GM23338 (cell line): Measurements from ENCODE around the gene LYZL6. TPM values are rescaled to one million over a fixed set of nuclear protein-coding genes. Genes with fewer than 3 reads are reported as not detected.

Experiments used
- ATAC-seq: fragments of 200-7000 bp; cut with Tn5 transposase; 3 replicates; pipeline ENCODE4 v1.9.1; 2020
- DNase-seq: peaks from one replicate; pipeline ENCODE4 v3.0.0-alpha.2; 2015; ENCODE audit warnings: low spot score
- H2AFZ ChIP-seq: fragments of 200-600 bp; sonication (generic); 2 replicates; pipeline ENCODE4 v1.8.0; 2016; ENCODE audit warnings: antibody characterized with exemption, mild to moderate bottlenecking, moderate library complexity
- H3F3A ChIP-seq: fragments of 200-600 bp; sonication (generic); replicated peaks from 2 replicates; pipeline ENCODE4 v1.8.0; 2017; ENCODE audit warnings: antibody characterized with exemption, mixed run types, low read depth
- H3K27ac ChIP-seq: fragments of 200-600 bp; sonication (generic); 2 replicates; pipeline ENCODE4 v1.6.1; 2016; ENCODE audit warnings: low read depth
- H3K27me3 ChIP-seq: fragments of 200-600 bp; sonication (generic); 2 replicates; pipeline ENCODE4 v1.8.0; 2016; ENCODE audit warnings: mild to moderate bottlenecking, mixed run types, moderate library complexity; ENCODE audit not compliant: insufficient read depth
- H3K36me3 ChIP-seq: fragments of 200-600 bp; sonication (generic); 2 replicates; pipeline ENCODE4 v1.8.0; 2016; ENCODE audit warnings: mild to moderate bottlenecking; ENCODE audit not compliant: insufficient read depth
- H3K4me1 ChIP-seq: fragments of 200-600 bp; sonication (generic); 2 replicates; pipeline ENCODE4 v1.8.0; 2016; ENCODE audit warnings: mild to moderate bottlenecking, moderate library complexity; ENCODE audit not compliant: insufficient read depth
- H3K4me2 ChIP-seq: fragments of 200-600 bp; sonication (generic); 2 replicates; pipeline ENCODE4 v1.7.1; 2017; ENCODE audit warnings: mixed run types
- H3K4me3 ChIP-seq: fragments of 200-600 bp; sonication (generic); 2 replicates; pipeline ENCODE4 v1.6.1; 2016; ENCODE audit warnings: mixed run types
- H3K79me2 ChIP-seq: fragments of 200-600 bp; sonication (generic); replicated peaks from 2 replicates; pipeline ENCODE4 v1.8.0; 2017; ENCODE audit warnings: mild to moderate bottlenecking; ENCODE audit not compliant: insufficient read depth
- H3K9me2 ChIP-seq: fragments of 200-600 bp; sonication (generic); 2 replicates; pipeline ENCODE4 v1.8.0; 2017; ENCODE audit not compliant: insufficient read depth
- H4K20me1 ChIP-seq: fragments of 200-600 bp; sonication (generic); replicated peaks from 2 replicates; pipeline ENCODE4 v1.8.0; 2017; ENCODE audit warnings: mild to moderate bottlenecking; ENCODE audit not compliant: insufficient read depth
- H3K27ac Mint-ChIP-seq: 2 replicates; pipeline ENCODE4 v1.8.0; 2020; ENCODE audit warnings: inconsistent platforms, mild to moderate bottlenecking, moderate library complexity, mixed read lengths
- H3K27me3 Mint-ChIP-seq: 3 replicates; pipeline ENCODE4 v1.8.0; 2022; ENCODE audit warnings: low read depth, mild to moderate bottlenecking, moderate library complexity, mixed read lengths, inconsistent platforms; ENCODE audit not compliant: insufficient read depth, poor library complexity
- H3K36me3 Mint-ChIP-seq: 3 replicates; pipeline ENCODE4 v1.8.0; 2021; ENCODE audit warnings: low read depth, mild to moderate bottlenecking, inconsistent platforms, moderate library complexity, mixed read lengths
- H3K4me1 Mint-ChIP-seq: 3 replicates; pipeline ENCODE4 v1.8.0; 2020; ENCODE audit warnings: mild to moderate bottlenecking, inconsistent platforms, mixed read lengths
- H3K4me3 Mint-ChIP-seq: 3 replicates; pipeline ENCODE4 v1.8.0; 2021; ENCODE audit warnings: moderate library complexity, mild to moderate bottlenecking, inconsistent platforms, mixed read lengths
- H3K9me3 Mint-ChIP-seq: 3 replicates; pipeline ENCODE4 v1.8.0; 2020; ENCODE audit warnings: moderate library complexity, mild to moderate bottlenecking, inconsistent platforms, mixed read lengths
- CREB1 ChIP-seq: fragments of 250-450 bp; sonication (Bioruptor Pico); IDR thresholded peaks from 2 replicates; pipeline ENCODE4 v1.5.0; 2020; ENCODE audit warnings: low read depth, mild to moderate bottlenecking, moderate library complexity
- EZH2 ChIP-seq: fragments of 200-600 bp; sonication (generic); IDR thresholded peaks from one replicate; pipeline ENCODE4 v1.8.0; 2017; ENCODE audit warnings: antibody characterized with exemption, mild to moderate bottlenecking, low read depth; ENCODE audit not compliant: unreplicated experiment
- EZH2phosphoT487 ChIP-seq: fragments of 200-600 bp; sonication (generic); IDR thresholded peaks from one replicate; pipeline ENCODE4 v1.8.1; 2018; ENCODE audit warnings: antibody characterized with exemption; ENCODE audit not compliant: unreplicated experiment
- JUNB ChIP-seq: IDR thresholded peaks from one replicate; pipeline ENCODE4 v1.6.1; 2016; ENCODE audit warnings: antibody characterized with exemption; ENCODE audit not compliant: unreplicated experiment
- NANOG ChIP-seq: IDR thresholded peaks from 2 replicates; pipeline ENCODE4 v1.6.1; 2016; ENCODE audit warnings: antibody characterized with exemption, borderline replicate concordance
- POLR2AphosphoS5 ChIP-seq: IDR thresholded peaks from 2 replicates; pipeline ENCODE4 v1.6.1; 2016; ENCODE audit warnings: antibody characterized with exemption, low read depth
- STAT1 ChIP-seq: IDR thresholded peaks from one replicate; pipeline ENCODE4 v1.6.1; 2016; ENCODE audit warnings: antibody characterized with exemption; ENCODE audit not compliant: unreplicated experiment
- ZNF114 ChIP-seq: fragments of 250-450 bp; sonication (Bioruptor Pico); IDR thresholded peaks from 2 replicates; pipeline ENCODE4 v1.5.0; 2020; ENCODE audit warnings: mild to moderate bottlenecking, moderate library complexity
- ZNF331 ChIP-seq: fragments of 250-450 bp; sonication (Bioruptor Pico); IDR thresholded peaks from 2 replicates; pipeline ENCODE4 v1.5.0; 2020; ENCODE audit warnings: low read depth, mild to moderate bottlenecking, moderate library complexity
- polyA plus RNA-seq: library from polyadenylated mRNA; unstranded; fragments of >200 nt; fragmentation: Nextera tagmentation; extraction: Ambion mirVana; gene quantifications from 2 replicates; pipeline ENCODE4 v1.2.1, GENCODE V29; 2016
- total RNA-seq: library from RNA; depleted of rRNA; stranded (reverse); fragments of >200 nt; shearing (Covaris generic); gene quantifications from 2 replicates; pipeline ENCODE4 v1.2.3, GENCODE V29; 2014
- TF ChIP-seq, protein P1 (sequence below): IDR thresholded peaks from 2 replicates; pipeline ENCODE4 v1.6.1; 2016; ENCODE audit warnings: antibody characterized with exemption
- TF ChIP-seq, protein P2 (sequence below): fragments of 250-450 bp; sonication (Bioruptor Pico); IDR thresholded peaks from 2 replicates; pipeline ENCODE4 v1.5.0; 2020; ENCODE audit warnings: mild to moderate bottlenecking, moderate library complexity
- TF ChIP-seq, protein P3 (sequence below): IDR thresholded peaks from one replicate; pipeline ENCODE4 v1.6.1; 2018; ENCODE audit warnings: antibody characterized with exemption; ENCODE audit not compliant: unreplicated experiment
- TF ChIP-seq, protein P4 (sequence below), 2 experiments: fragments of 200-600 bp in 1 of 2; sonication (generic) in 1 of 2; conservative IDR thresholded peaks; 2 replicates each; pipeline versions ENCODE4 v1.5.1 to v1.6.1; 2016 to 2017; ENCODE audit warnings: antibody characterized with exemption in 2 of 2, low read depth in 2 of 2, mild to moderate bottlenecking in 2 of 2, moderate library complexity in 1 of 2

LYZL6 gene
- total and polyA plus RNA-seq, 2 experiments from 2014 or later, result not detected

DNA sequence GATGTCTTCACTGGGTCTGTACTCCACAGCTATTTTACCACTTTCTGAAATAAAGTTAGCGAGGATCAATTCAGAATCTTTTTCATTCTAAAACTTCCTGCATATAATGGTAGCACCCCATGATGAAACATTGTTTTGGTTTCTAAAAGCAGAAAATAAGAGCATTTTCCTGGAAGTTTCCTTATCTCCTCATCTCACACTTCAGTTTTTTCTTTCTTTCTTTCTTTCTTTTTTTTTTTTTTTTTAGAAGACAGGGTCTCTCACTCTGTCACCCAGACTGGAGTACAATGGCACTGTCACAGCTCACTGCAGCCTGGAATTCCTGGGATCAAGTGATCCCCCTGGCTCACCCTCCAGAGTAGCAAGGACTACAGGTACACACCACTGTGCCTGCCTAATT lies 23.3 kb downstream of the LYZL6 start:
- no peak overlapping the region for H3K27ac ChIP-seq
- no peaks in the 10 kb centered on the region; the same call in 1 of the 2 replicates for H4K20me1 ChIP-seq
- DNase-seq (no peak), ATAC-seq (no peak)
- H3K27me3 ChIP-seq, result no peaks in the 10 kb centered on the region
- H3K79me2 ChIP-seq, result no peaks in the 10 kb centered on the region
- H3K27me3 Mint-ChIP-seq, result no peaks in the 10 kb centered on the region
- H3K9me3 Mint-ChIP-seq, result peaks cover 19% of the 10 kb centered on the region
- no peaks in the 10 kb centered on the region for H3F3A ChIP-seq
- H3K4me3 ChIP-seq, result no peak overlapping the region
- peaks cover 3% of the 10 kb centered on the region; the same call in 1 of the 3 replicates for H3K4me1 Mint-ChIP-seq
- H3K36me3 ChIP-seq, result no peaks in the 10 kb centered on the region
- no peaks in the 10 kb centered on the region for H3K4me1 ChIP-seq
- TF ChIP-seq JUNB (no peak), CREB1 (CRISPR knock-in tag) (no peak), NANOG (no peak), ZNF331 (CRISPR knock-in tag) (no peak), EZH2 (no peak), POLR2AphosphoS5 (no peak), EZH2phosphoT487 (no peak), ZNF114 (CRISPR knock-in tag) (no peak), STAT1 (no peak)
- TF ChIP-seq, protein P1, sequence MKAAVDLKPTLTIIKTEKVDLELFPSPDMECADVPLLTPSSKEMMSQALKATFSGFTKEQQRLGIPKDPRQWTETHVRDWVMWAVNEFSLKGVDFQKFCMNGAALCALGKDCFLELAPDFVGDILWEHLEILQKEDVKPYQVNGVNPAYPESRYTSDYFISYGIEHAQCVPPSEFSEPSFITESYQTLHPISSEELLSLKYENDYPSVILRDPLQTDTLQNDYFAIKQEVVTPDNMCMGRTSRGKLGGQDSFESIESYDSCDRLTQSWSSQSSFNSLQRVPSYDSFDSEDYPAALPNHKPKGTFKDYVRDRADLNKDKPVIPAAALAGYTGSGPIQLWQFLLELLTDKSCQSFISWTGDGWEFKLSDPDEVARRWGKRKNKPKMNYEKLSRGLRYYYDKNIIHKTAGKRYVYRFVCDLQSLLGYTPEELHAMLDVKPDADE, result no peak
- TF ChIP-seq, protein P2, sequence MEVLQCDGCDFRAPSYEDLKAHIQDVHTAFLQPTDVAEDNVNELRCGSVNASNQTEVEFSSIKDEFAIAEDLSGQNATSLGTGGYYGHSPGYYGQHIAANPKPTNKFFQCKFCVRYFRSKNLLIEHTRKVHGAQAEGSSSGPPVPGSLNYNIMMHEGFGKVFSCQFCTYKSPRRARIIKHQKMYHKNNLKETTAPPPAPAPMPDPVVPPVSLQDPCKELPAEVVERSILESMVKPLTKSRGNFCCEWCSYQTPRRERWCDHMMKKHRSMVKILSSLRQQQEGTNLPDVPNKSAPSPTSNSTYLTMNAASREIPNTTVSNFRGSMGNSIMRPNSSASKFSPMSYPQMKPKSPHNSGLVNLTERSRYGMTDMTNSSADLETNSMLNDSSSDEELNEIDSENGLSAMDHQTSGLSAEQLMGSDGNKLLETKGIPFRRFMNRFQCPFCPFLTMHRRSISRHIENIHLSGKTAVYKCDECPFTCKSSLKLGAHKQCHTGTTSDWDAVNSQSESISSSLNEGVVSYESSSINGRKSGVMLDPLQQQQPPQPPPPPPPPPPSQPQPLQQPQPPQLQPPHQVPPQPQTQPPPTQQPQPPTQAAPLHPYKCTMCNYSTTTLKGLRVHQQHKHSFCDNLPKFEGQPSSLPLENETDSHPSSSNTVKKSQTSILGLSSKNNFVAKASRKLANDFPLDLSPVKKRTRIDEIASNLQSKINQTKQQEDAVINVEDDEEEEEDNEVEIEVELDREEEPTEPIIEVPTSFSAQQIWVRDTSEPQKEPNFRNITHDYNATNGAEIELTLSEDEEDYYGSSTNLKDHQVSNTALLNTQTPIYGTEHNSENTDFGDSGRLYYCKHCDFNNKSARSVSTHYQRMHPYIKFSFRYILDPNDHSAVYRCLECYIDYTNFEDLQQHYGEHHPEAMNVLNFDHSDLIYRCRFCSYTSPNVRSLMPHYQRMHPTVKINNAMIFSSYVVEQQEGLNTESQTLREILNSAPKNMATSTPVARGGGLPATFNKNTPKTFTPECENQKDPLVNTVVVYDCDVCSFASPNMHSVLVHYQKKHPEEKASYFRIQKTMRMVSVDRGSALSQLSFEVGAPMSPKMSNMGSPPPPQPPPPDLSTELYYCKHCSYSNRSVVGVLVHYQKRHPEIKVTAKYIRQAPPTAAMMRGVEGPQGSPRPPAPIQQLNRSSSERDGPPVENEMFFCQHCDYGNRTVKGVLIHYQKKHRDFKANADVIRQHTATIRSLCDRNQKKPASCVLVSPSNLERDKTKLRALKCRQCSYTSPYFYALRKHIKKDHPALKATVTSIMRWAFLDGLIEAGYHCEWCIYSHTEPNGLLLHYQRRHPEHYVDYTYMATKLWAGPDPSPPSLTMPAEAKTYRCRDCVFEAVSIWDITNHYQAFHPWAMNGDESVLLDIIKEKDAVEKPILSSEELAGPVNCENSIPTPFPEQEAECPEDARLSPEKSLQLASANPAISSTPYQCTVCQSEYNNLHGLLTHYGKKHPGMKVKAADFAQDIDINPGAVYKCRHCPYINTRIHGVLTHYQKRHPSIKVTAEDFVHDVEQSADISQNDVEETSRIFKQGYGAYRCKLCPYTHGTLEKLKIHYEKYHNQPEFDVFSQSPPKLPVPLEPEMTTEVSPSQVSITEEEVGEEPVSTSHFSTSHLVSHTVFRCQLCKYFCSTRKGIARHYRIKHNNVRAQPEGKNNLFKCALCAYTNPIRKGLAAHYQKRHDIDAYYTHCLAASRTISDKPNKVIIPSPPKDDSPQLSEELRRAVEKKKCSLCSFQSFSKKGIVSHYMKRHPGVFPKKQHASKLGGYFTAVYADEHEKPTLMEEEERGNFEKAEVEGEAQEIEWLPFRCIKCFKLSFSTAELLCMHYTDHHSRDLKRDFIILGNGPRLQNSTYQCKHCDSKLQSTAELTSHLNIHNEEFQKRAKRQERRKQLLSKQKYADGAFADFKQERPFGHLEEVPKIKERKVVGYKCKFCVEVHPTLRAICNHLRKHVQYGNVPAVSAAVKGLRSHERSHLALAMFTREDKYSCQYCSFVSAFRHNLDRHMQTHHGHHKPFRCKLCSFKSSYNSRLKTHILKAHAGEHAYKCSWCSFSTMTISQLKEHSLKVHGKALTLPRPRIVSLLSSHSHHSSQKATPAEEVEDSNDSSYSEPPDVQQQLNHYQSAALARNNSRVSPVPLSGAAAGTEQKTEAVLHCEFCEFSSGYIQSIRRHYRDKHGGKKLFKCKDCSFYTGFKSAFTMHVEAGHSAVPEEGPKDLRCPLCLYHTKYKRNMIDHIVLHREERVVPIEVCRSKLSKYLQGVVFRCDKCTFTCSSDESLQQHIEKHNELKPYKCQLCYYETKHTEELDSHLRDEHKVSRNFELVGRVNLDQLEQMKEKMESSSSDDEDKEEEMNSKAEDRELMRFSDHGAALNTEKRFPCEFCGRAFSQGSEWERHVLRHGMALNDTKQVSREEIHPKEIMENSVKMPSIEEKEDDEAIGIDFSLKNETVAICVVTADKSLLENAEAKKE (CRISPR knock-in tag), result no peak
- TF ChIP-seq, protein P3, sequence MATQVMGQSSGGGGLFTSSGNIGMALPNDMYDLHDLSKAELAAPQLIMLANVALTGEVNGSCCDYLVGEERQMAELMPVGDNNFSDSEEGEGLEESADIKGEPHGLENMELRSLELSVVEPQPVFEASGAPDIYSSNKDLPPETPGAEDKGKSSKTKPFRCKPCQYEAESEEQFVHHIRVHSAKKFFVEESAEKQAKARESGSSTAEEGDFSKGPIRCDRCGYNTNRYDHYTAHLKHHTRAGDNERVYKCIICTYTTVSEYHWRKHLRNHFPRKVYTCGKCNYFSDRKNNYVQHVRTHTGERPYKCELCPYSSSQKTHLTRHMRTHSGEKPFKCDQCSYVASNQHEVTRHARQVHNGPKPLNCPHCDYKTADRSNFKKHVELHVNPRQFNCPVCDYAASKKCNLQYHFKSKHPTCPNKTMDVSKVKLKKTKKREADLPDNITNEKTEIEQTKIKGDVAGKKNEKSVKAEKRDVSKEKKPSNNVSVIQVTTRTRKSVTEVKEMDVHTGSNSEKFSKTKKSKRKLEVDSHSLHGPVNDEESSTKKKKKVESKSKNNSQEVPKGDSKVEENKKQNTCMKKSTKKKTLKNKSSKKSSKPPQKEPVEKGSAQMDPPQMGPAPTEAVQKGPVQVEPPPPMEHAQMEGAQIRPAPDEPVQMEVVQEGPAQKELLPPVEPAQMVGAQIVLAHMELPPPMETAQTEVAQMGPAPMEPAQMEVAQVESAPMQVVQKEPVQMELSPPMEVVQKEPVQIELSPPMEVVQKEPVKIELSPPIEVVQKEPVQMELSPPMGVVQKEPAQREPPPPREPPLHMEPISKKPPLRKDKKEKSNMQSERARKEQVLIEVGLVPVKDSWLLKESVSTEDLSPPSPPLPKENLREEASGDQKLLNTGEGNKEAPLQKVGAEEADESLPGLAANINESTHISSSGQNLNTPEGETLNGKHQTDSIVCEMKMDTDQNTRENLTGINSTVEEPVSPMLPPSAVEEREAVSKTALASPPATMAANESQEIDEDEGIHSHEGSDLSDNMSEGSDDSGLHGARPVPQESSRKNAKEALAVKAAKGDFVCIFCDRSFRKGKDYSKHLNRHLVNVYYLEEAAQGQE, result no peak
- TF ChIP-seq, protein P4, sequence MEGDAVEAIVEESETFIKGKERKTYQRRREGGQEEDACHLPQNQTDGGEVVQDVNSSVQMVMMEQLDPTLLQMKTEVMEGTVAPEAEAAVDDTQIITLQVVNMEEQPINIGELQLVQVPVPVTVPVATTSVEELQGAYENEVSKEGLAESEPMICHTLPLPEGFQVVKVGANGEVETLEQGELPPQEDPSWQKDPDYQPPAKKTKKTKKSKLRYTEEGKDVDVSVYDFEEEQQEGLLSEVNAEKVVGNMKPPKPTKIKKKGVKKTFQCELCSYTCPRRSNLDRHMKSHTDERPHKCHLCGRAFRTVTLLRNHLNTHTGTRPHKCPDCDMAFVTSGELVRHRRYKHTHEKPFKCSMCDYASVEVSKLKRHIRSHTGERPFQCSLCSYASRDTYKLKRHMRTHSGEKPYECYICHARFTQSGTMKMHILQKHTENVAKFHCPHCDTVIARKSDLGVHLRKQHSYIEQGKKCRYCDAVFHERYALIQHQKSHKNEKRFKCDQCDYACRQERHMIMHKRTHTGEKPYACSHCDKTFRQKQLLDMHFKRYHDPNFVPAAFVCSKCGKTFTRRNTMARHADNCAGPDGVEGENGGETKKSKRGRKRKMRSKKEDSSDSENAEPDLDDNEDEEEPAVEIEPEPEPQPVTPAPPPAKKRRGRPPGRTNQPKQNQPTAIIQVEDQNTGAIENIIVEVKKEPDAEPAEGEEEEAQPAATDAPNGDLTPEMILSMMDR (conservative IDR thresholded peaks at IDR 0.05; ENCODE audit: low read depth in 2 of 2), result no peak
- H3K27ac Mint-ChIP-seq, result no peak overlapping the region
- H3K4me3 Mint-ChIP-seq, result no peak overlapping the region
- H3K9me2 ChIP-seq, result 0 out of 2 replicates have a peak, but pooled peaks cover 3% of the 10 kb centered on the region
- H3K36me3 Mint-ChIP-seq, result peaks cover 34% of the 10 kb centered on the region
- H3K4me2 ChIP-seq, result no peak overlapping the region
- no peak overlapping the region for H2AFZ ChIP-seq
